A673 (cell line): ENCODE measurements around the gene C19orf85. TPM values are rescaled to one million over a fixed set of nuclear protein-coding genes. Genes with fewer than 3 reads are reported as not detected.

Experiments used
- BruUV-seq: library from RNA; stranded (reverse); fragments of 400-500 nt; replicated peaks from 2 replicates; lab custom pipeline; 2021; lab: Mats Ljungman, UMichigan
- CTCF ChIA-PET: fragments of 300-600 bp; sonication (Branson Sonifier 250); formaldehyde crosslinking; loops from one replicate; lab custom pipeline; 2022; ENCODE audit warnings: antibody characterized with exemption; lab: Charles Lee
- POLR2A ChIA-PET: fragments of 300-600 bp; sonication (Branson Sonifier 250); formaldehyde crosslinking; loops from one replicate; lab custom pipeline; 2022; ENCODE audit warnings: antibody characterized with exemption; ENCODE audit not compliant: low non-redundant PET; lab: Charles Lee
- DNase-seq: peaks from one replicate; pipeline ENCODE4 v3.0.0-alpha.2; 2015; ENCODE audit warnings: low spot score
- H3K27ac ChIP-seq: fragments of 200-600 bp; sonication (generic); 2 replicates; pipeline ENCODE4 v1.5.1; 2016; ENCODE audit warnings: mixed run types, low read depth, mild to moderate bottlenecking, mixed read lengths, antibody characterized with exemption, low read length; ENCODE audit not compliant: poor library complexity, severe bottlenecking
- H3K27me3 ChIP-seq: fragments of 200-600 bp; sonication (generic); replicated peaks from 2 replicates; pipeline ENCODE4 v1.6.1; 2017; ENCODE audit warnings: mixed run types, low read depth, mild to moderate bottlenecking, mixed read lengths, antibody characterized with exemption, low read length; ENCODE audit not compliant: insufficient read depth, poor library complexity
- H3K36me3 ChIP-seq: fragments of 200-600 bp; sonication (generic); 2 replicates; pipeline ENCODE4 v1.6.1; 2016; ENCODE audit warnings: mixed run types, mild to moderate bottlenecking, mixed read lengths, antibody characterized with exemption, low read length; ENCODE audit not compliant: insufficient read depth, poor library complexity, severe bottlenecking
- H3K4me1 ChIP-seq: fragments of 200-600 bp; sonication (generic); 2 replicates; pipeline ENCODE4 v1.6.1; 2017; ENCODE audit warnings: mixed run types, mild to moderate bottlenecking, mixed read lengths, antibody characterized with exemption, low read length; ENCODE audit not compliant: insufficient read depth, poor library complexity, severe bottlenecking
- H3K4me3 ChIP-seq: fragments of 200-600 bp; sonication (generic); 2 replicates; pipeline ENCODE4 v1.5.1; 2016; ENCODE audit warnings: low read depth, mixed run types, mild to moderate bottlenecking, mixed read lengths, low read length; ENCODE audit not compliant: poor library complexity, severe bottlenecking
- H3K9me3 ChIP-seq: fragments of 200-600 bp; sonication (generic); 2 replicates; pipeline ENCODE4 v1.6.1; 2016; ENCODE audit warnings: mixed run types, low read depth, mild to moderate bottlenecking, mixed read lengths, antibody characterized with exemption, low read length; ENCODE audit not compliant: poor library complexity, severe bottlenecking
- CTCF ChIP-seq: fragments of 300-800, 200-600 bp; sonication (generic); conservative IDR thresholded peaks from 2 replicates; pipeline ENCODE4 v1.5.1; 2017; ENCODE audit warnings: low read depth, mild to moderate bottlenecking, antibody characterized with exemption, low read length, moderate library complexity, mixed read lengths
- EZH2 ChIP-seq: fragments of 200-600 bp; sonication (generic); IDR thresholded peaks from 2 replicates; pipeline ENCODE4 v1.6.1; 2017; ENCODE audit warnings: borderline replicate concordance, low read depth, mild to moderate bottlenecking, mixed read lengths, antibody characterized with exemption, low read length; ENCODE audit not compliant: poor library complexity, severe bottlenecking
- intact Hi-C: fragments of 100-400 bp; cut with micrococcal nuclease; formaldehyde crosslinking; loops from one replicate; pipeline ENCODE4 v1.10.0; 2022; ENCODE audit not compliant: unreplicated experiment
- total RNA-seq: library from RNA; stranded (reverse); gene quantifications from 2 replicates; pipeline ENCODE4 v1.2.3, GENCODE V29; 2021

The C19orf85 gene
- total RNA-seq, 1 experiment from 2014 or later = not detected

DNA sequence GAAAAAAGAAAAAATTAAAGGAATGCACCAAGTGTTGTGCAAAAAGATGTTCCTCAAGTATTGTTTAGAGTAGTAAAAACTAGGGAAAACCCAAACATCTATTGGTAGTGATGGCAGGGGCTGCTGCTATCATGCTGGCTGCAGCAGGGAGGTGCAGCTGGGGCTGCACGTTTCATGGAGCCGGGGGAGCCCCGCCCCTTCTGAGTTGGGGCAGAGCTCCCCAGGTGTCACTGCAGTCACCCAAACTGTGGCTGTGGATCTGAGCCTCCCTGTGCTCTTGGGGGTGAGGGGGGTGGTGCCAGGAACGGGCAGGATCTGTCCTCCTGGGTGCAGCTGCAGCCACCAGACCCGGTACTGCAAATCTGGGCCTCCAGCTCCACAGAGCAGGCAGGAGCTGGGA, 45.4 kb downstream of the C19orf85 start:
- Histone ChIP-seq H3K27ac (no peak overlapping the region), H3K9me3 (no peaks in the 10 kb centered on the region), H3K4me1 (no peaks in the 10 kb centered on the region), H3K4me3 (no peak overlapping the region), H3K27me3 (no peaks in the 10 kb centered on the region), H3K36me3 (no peaks in the 10 kb centered on the region)
- TF ChIP-seq CTCF (no peak), EZH2 (no peak)
- no peak for DNase-seq
- CTCF ChIA-PET = interaction anchor here (0.6 to 1.6 kb wide), 4 partner anchors 206 to 278 kb away, joined by 3 to 11 read pairs (median 8); no protein-coding TSS in a partner anchor
- BruUV-seq = no TSS peak
- intact Hi-C loops = loop anchor here (5.0 kb wide), 1 partner anchor 127 kb away; no protein-coding TSS in a partner anchor
- POLR2A ChIA-PET = no interaction called here

DNA sequence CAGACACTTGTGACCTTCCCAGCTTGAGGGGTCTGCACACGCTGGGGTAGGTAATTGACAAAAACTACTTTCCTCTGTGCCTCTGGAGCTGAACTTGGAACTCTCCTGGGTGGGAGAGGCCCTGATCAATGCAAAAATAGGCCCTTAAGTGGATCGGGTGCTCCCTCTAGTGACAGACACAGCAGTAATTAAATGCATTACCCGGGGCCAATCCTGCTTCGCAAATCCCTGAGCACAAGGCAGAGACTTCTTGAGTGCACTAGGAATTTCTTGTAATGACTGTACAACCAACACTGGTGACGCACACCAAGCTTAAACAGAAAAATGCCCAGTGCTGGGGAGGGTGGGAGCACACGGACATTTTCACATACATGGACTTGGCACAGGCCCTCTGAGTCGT, 46.4 kb downstream of the C19orf85 start:
- Histone ChIP-seq H3K9me3 (no peaks in the 10 kb centered on the region), H3K4me3 (no peak overlapping the region), H3K27me3 (no peaks in the 10 kb centered on the region), H3K4me1 (no peaks in the 10 kb centered on the region), H3K27ac (no peak overlapping the region), H3K36me3 (no peaks in the 10 kb centered on the region)
- ChIA-PET POLR2A (no interaction called here), CTCF (interaction anchor here (0.5 to 1.6 kb wide), 5 partner anchors 11 to 277 kb away, joined by 3 to 11 read pairs (median 7); partner anchors contain the start of gene UBE2S)
- intact Hi-C loops = loop anchor here (1.0 to 5.0 kb wide), 2 partner anchors 126 to 277 kb away; no protein-coding TSS in a partner anchor
- no TSS peak for BruUV-seq
- peak; percentile 85 for TF ChIP-seq CTCF
- TF ChIP-seq EZH2 = no peak
- peak; percentile 87 for DNase-seq

Other genes starting within 250 kb of the C19orf85 start
- 4.8 and 6.1 TPM in 2 replicates for gene TMEM86B, start 236.0 kb downstream of the C19orf85 start, total RNA-seq
- gene PPP6R1, start 205.7 kb downstream of the C19orf85 start, total RNA-seq = 103 and 108 TPM in 2 replicates
- 80.3 and 83.4 TPM in 2 replicates for gene HSPBP1, start 184.6 kb downstream of the C19orf85 start, total RNA-seq
- gene BRSK1, start 180.8 kb downstream of the C19orf85 start, total RNA-seq = 30.5 and 36.8 TPM in 2 replicates
- gene TMEM150B, start 139.4 kb downstream of the C19orf85 start, total RNA-seq = not detected in 2 replicates
- gene KMT5C, start 124.9 kb downstream of the C19orf85 start, total RNA-seq = 19.7 and 24.1 TPM in 2 replicates
- 0.48 TPM in 1 of 2 replicates, not detected in the other for gene COX6B2, start 110.0 kb downstream of the C19orf85 start, total RNA-seq
- not detected in 2 replicates for gene GARIN5B, start 101.5 kb downstream of the C19orf85 start, total RNA-seq
- 0.42 and 0.47 TPM in 2 replicates for gene IL11, start 94.3 kb downstream of the C19orf85 start, total RNA-seq
- gene TMEM190, start 87.9 kb downstream of the C19orf85 start, total RNA-seq = not detected in 2 replicates
- 0.42 and 0.69 TPM in 2 replicates for gene TMEM238, start 80.5 kb downstream of the C19orf85 start, total RNA-seq
- 1,355 and 1,380 TPM in 2 replicates for gene RPL28, start 78.8 kb downstream of the C19orf85 start, total RNA-seq
- 509 and 587 TPM in 2 replicates for gene UBE2S, start 57.0 kb downstream of the C19orf85 start, total RNA-seq
- 0.21 and 0.26 TPM in 2 replicates for gene SHISA7, start 21.5 kb downstream of the C19orf85 start, total RNA-seq
- 33.2 and 40.6 TPM in 2 replicates for gene ISOC2, start 3.1 kb downstream of the C19orf85 start, total RNA-seq
- 11.9 and 16.7 TPM in 2 replicates for gene ZNF628, start 11.9 kb upstream of the C19orf85 start, total RNA-seq
- gene NAT14, start 20.4 kb upstream of the C19orf85 start, total RNA-seq = 55.1 and 66.0 TPM in 2 replicates
- 1.4 and 2.2 TPM in 2 replicates for gene SSC5D, start 23.7 kb upstream of the C19orf85 start, total RNA-seq
- gene SBK2, start 72.4 kb upstream of the C19orf85 start, total RNA-seq = not detected in 2 replicates
- not detected in 2 replicates for gene SBK3, start 80.8 kb upstream of the C19orf85 start, total RNA-seq
- gene ZNF579, start 116.1 kb upstream of the C19orf85 start, total RNA-seq = 27.4 and 27.5 TPM in 2 replicates
- 27.8 and 29.3 TPM in 2 replicates for gene FIZ1, start 134.8 kb upstream of the C19orf85 start, total RNA-seq
- gene ZNF524, start 135.5 kb upstream of the C19orf85 start, total RNA-seq = 6.3 and 7.5 TPM in 2 replicates
- gene ZNF865, start 140.9 kb upstream of the C19orf85 start, total RNA-seq = 16.1 and 17.1 TPM in 2 replicates
- gene ZNF784, start 159.8 kb upstream of the C19orf85 start, total RNA-seq = 6.8 and 7.1 TPM in 2 replicates
- 49.1 and 65.7 TPM in 2 replicates for gene ZNF580, start 176.3 kb upstream of the C19orf85 start, total RNA-seq
- 37.1 and 38.4 TPM in 2 replicates for gene ZNF581, start 178.9 kb upstream of the C19orf85 start, total RNA-seq
- gene CCDC106, start 183.5 kb upstream of the C19orf85 start, total RNA-seq = 39.9 and 41.5 TPM in 2 replicates
- 385 and 411 TPM in 2 replicates for gene U2AF2, start 190.3 kb upstream of the C19orf85 start, total RNA-seq
- 178 and 186 TPM in 2 replicates for gene EPN1, start 210.5 kb upstream of the C19orf85 start, total RNA-seq